HepG2 (cell line): ENCODE measurements around the gene CKAP2L. TPM values are rescaled to one million over a fixed set of nuclear protein-coding genes. Genes with fewer than 3 reads are reported as not detected.

Experiments
- ARID5B ChIP-seq: IDR thresholded peaks from 2 replicates; pipeline ENCODE4 v1.4.0; 2020; ENCODE audit warnings: mild to moderate bottlenecking, missing genetic modification reagents
- ATF6 ChIP-seq: sonication (generic); formaldehyde crosslinking; conservative IDR thresholded peaks from 2 replicates; pipeline ENCODE4 v1.4.0; 2020; ENCODE audit warnings: missing genetic modification reagents
- FOSL2 ChIP-seq: sonication (generic); formaldehyde crosslinking; IDR thresholded peaks from 2 replicates; pipeline ENCODE4 v1.4.0; 2020; ENCODE audit warnings: missing genetic modification reagents
- HNF1B ChIP-seq: sonication (generic); formaldehyde crosslinking; IDR thresholded peaks from 2 replicates; pipeline ENCODE4 v1.5.1; 2020; ENCODE audit warnings: mild to moderate bottlenecking, moderate library complexity, missing genetic modification reagents
- HNF4A ChIP-seq: sonication (generic); formaldehyde crosslinking; IDR thresholded peaks from 2 replicates; pipeline ENCODE4 v1.4.0; 2020; ENCODE audit warnings: missing genetic modification reagents
- IRF1 ChIP-seq: sonication (generic); formaldehyde crosslinking; IDR thresholded peaks from 2 replicates; pipeline ENCODE4 v1.4.0; 2020; ENCODE audit warnings: low read depth, mild to moderate bottlenecking, missing genetic modification reagents
- NCOA5 ChIP-seq: sonication (generic); formaldehyde crosslinking; IDR thresholded peaks from 2 replicates; pipeline ENCODE4 v1.4.0; 2020; ENCODE audit warnings: missing genetic modification reagents
- POLR2A ChIP-seq, 2 experiments: IDR thresholded peaks; 2 replicates each; pipeline ENCODE4 v1.6.1; 2011; ENCODE audit warnings: low read depth in 2 of 2, low read length in 2 of 2, mild to moderate bottlenecking in 1 of 2, moderate library complexity in 1 of 2; ENCODE audit not compliant: insufficient read depth in 1 of 2
- RBAK ChIP-seq: sonication (generic); formaldehyde crosslinking; IDR thresholded peaks from 2 replicates; pipeline ENCODE4 v1.5.1; 2020; ENCODE audit warnings: mild to moderate bottlenecking, missing genetic modification reagents
- SALL2 ChIP-seq: sonication (generic); formaldehyde crosslinking; IDR thresholded peaks from 2 replicates; pipeline ENCODE4 v1.8.1; 2023; ENCODE audit warnings: mild to moderate bottlenecking, missing genetic modification reagents, inconsistent platforms
- SMC3 ChIP-seq: IDR thresholded peaks from 2 replicates; pipeline ENCODE4 v1.6.1; 2011; ENCODE audit warnings: low read length, improper control_type of control experiment
- SMYD3 ChIP-seq: sonication (generic); formaldehyde crosslinking; IDR thresholded peaks from 2 replicates; pipeline ENCODE4 v1.8.1; 2023; ENCODE audit warnings: mild to moderate bottlenecking, missing genetic modification reagents
- SP5 ChIP-seq: IDR thresholded peaks from 2 replicates; pipeline ENCODE4 v1.6.1; 2016; ENCODE audit warnings: low read depth, borderline replicate concordance
- TCF7 ChIP-seq: sonication (generic); IDR thresholded peaks from 2 replicates; pipeline ENCODE4 v1.6.1; 2016; ENCODE audit warnings: antibody characterized with exemption, low read depth
- ZNF30 ChIP-seq: sonication (generic); formaldehyde crosslinking; IDR thresholded peaks from 2 replicates; pipeline ENCODE4 v1.5.0; 2020; ENCODE audit warnings: mild to moderate bottlenecking, missing genetic modification reagents
- polyA plus RNA-seq, 8 experiments: library from polyadenylated mRNA; depleted of rRNA in 3 of 8; stranded (reverse) in 7 of 8; unstranded in 1 of 8; fragments of >200 nt; fragmentation: Illumina TruSeq in 4 of 8; extraction: Trizol in 4 of 8; gene quantifications; 2 replicates each; pipeline versions ENCODE4 v1.2.1 to v1.2.3, GENCODE V29; 2011 to 2016; ENCODE audit warnings: low read depth in 4 of 8, missing spikeins in 1 of 8, mixed read lengths in 1 of 8; ENCODE audit not compliant: insufficient read depth in 1 of 8
- total RNA-seq, 5 experiments: library from RNA; depleted of rRNA; stranded (reverse); fragments of >200 nt; fragmentation: Illumina TruSeq; extraction: Trizol; gene quantifications; 2 replicates each; pipeline ENCODE4 v1.2.3, GENCODE V29; 2016; ENCODE audit warnings: low read depth in 1 of 5
- TF ChIP-seq, protein P1 (sequence below): sonication (generic); formaldehyde crosslinking; IDR thresholded peaks from 2 replicates; pipeline ENCODE4 v1.4.0; 2020; ENCODE audit warnings: missing genetic modification reagents

The CKAP2L gene
- total and polyA plus RNA-seq, 2 of the 13 experiments (the other 11 are each of a cell fraction or from before 2014, with no cell fraction given), result 7.1 to 9.5 TPM

GRCh38 chr2:112725545-112726457 lies 38.6 kb downstream of the CKAP2L start (continued):
- no peak for TF ChIP-seq RBAK (CRISPR knock-in tag)
- TF ChIP-seq ARID5B (CRISPR knock-in tag), result peak; percentile 41; the same call in 1 of the 2 replicates
- TF ChIP-seq IRF1 (CRISPR knock-in tag), result no peak
- TF ChIP-seq ZNF30 (CRISPR knock-in tag), result no peak
- no peak for TF ChIP-seq SALL2 (CRISPR knock-in tag)
- no peak for TF ChIP-seq NCOA5 (CRISPR knock-in tag)
- TF ChIP-seq TCF7, result no peak
- peak in 1 of 2 experiments; percentile 64; a peak in 2 of 4 replicates for TF ChIP-seq POLR2A (IDR thresholded peaks at IDR 0.05; ENCODE audit: insufficient read depth in 1 of 2, low read depth in 2 of 2, low read length in 2 of 2)
- TF ChIP-seq ATF6 (CRISPR knock-in tag), result no peak
- peak; percentile 69 for TF ChIP-seq HNF4A (CRISPR knock-in tag)
- no peak for TF ChIP-seq SMYD3 (CRISPR knock-in tag)
- TF ChIP-seq SP5 (CRISPR knock-in tag), result no peak
- peak; percentile 81 for TF ChIP-seq FOSL2 (CRISPR knock-in tag)
- TF ChIP-seq, protein P1, sequence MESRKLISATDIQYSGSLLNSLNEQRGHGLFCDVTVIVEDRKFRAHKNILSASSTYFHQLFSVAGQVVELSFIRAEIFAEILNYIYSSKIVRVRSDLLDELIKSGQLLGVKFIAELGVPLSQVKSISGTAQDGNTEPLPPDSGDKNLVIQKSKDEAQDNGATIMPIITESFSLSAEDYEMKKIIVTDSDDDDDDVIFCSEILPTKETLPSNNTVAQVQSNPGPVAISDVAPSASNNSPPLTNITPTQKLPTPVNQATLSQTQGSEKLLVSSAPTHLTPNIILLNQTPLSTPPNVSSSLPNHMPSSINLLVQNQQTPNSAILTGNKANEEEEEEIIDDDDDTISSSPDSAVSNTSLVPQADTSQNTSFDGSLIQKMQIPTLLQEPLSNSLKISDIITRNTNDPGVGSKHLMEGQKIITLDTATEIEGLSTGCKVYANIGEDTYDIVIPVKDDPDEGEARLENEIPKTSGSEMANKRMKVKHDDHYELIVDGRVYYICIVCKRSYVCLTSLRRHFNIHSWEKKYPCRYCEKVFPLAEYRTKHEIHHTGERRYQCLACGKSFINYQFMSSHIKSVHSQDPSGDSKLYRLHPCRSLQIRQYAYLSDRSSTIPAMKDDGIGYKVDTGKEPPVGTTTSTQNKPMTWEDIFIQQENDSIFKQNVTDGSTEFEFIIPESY (CRISPR knock-in tag), result 0 out of 2 replicates have a peak, but pooled peaks have one; percentile 14
- no peak; the same call in 1 of the 2 replicates for TF ChIP-seq HNF1B
- peak; percentile 26; the same call in 1 of the 2 replicates for TF ChIP-seq SMC3
